Measurements from ENCODE around the gene LRG1. TPM values are rescaled to one million over a fixed set of nuclear protein-coding genes. Genes with fewer than 3 reads are reported as not detected.
"Not testable (repeated sequence)": the region's sequence is repeated elsewhere in the genome, so short reads cannot be mapped to it uniquely, and the experiment has no call there.

LRG1 gene
- total and polyA plus RNA-seq, 2 donors: 0.52 to 2.1 TPM

DNA sequence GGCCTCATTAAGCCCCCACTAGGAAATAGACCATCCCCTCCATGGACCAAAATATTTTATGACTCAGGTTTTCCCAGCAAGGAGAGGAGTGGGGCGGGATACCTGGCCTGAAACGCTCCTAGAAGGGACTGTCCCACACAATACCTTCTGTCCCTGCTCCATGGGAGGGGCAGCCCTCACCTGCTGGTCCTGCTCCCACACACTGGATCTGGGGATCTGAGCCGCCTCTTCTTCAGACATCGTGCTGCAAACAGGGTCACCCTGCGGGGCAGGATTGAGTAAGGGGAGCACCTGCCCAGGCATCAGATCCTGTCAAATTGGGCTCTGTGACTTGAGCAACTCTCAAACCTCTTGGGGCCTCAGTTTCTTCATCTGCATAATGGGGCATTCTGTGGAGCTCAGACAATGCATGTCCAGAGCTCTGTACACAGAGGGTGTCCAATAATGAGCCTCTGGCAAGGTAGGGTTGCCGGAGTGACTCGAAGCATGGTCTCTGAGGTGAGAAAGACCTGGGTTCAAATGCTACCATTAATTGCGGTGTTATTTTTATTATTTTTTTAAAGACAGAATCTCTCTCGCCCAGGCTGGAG lies 5.9 kb downstream of the LRG1 start:
- no peaks in the 10 kb centered on the region for H3K9me3 ChIP-seq (ENCODE audit: control insufficient read depth in 2 of 2, insufficient read depth in 1 of 2, low read length in 1 of 2)
- no peaks in the 10 kb centered on the region for H3K36me3 ChIP-seq (ENCODE audit: control insufficient read depth in 2 of 2, insufficient read depth in 2 of 2, low read length in 1 of 2)
- no peak for DNase-seq (ENCODE audit: low read depth in 6 of 9, low spot score in 9 of 9)
- H3K4me3 ChIP-seq (ENCODE audit: low read length in 2 of 2): no peak overlapping the region
- peaks cover 4 to 35% of the 10 kb centered on the region in 2 donors for H3K27me3 ChIP-seq (ENCODE audit: control insufficient read depth in 2 of 2, insufficient read depth in 1 of 2, low read length in 1 of 2)
- peaks cover 0 to 6% of the 10 kb centered on the region in 2 donors for H3K4me1 ChIP-seq (ENCODE audit: control insufficient read depth in 2 of 2, insufficient read depth in 2 of 2, low read length in 2 of 2)
- H3K27ac ChIP-seq (ENCODE audit: low read depth in 1 of 2, low read length in 1 of 2): no peak overlapping the region
- WGBS: 89% methylated on average over 9 of the region's 9 CpGs

- no peak for DNase-seq (ENCODE audit: low read depth in 6 of 9, low spot score in 9 of 9)
- H3K4me1 ChIP-seq (ENCODE audit: control insufficient read depth in 2 of 2, insufficient read depth in 2 of 2, low read length in 2 of 2): peaks cover 0 to 6% of the 10 kb centered on the region in 2 donors
- no peak overlapping the region for H3K4me3 ChIP-seq (ENCODE audit: low read length in 2 of 2)
- no peaks in the 10 kb centered on the region for H3K9me3 ChIP-seq (ENCODE audit: control insufficient read depth in 2 of 2, insufficient read depth in 1 of 2, low read length in 1 of 2)
- H3K36me3 ChIP-seq (ENCODE audit: control insufficient read depth in 2 of 2, insufficient read depth in 2 of 2, low read length in 1 of 2): no peaks in the 10 kb centered on the region
- 92% methylated on average over 9 of the region's 9 CpGs for WGBS
- H3K27me3 ChIP-seq (ENCODE audit: control insufficient read depth in 2 of 2, insufficient read depth in 1 of 2, low read length in 1 of 2): peaks cover 4 to 35% of the 10 kb centered on the region in 2 donors
- no peak overlapping the region for H3K27ac ChIP-seq (ENCODE audit: low read depth in 1 of 2, low read length in 1 of 2)
Observed at GRCh38 chr19:4533334-4533733, 6.5 kb downstream of the LRG1 start.

DNA sequence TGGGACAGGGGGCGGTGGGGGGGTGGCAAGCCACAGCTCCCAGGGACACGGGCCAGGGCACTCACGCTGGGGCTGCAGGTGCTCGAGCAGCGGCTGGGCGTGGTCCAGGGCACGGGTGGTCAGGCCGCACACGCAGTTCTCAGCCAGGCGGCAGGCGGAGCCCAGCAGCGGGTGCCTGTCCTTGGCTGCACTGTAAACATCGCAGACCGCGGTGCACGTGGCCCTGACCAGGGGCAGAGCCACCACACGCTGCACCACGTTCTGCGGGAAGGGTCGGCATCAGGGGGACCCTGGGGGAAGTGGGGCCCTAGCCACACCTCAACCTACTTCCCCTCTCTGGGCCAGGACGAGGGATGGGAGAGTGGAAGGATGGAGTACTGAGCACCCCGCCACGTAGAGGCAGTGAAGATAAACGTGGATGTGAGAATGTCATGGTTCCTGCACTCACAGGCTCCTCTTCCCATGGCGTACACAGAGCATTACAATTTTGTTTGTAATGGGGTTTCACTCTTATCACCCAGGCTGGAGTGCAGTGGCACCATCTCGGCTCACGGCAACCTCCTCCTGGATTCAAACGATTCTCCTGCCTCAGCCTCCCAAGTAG lies 8.2 kb downstream of the LRG1 start:
- no peak overlapping the region for H3K27ac ChIP-seq (ENCODE audit: low read depth in 1 of 2, low read length in 1 of 2)
- 49% methylated on average over 28 of the region's 28 CpGs for WGBS
- peaks cover 0 to 6% of the 10 kb centered on the region in 2 donors for H3K4me1 ChIP-seq (ENCODE audit: control insufficient read depth in 2 of 2, insufficient read depth in 2 of 2, low read length in 2 of 2)
- H3K4me3 ChIP-seq (ENCODE audit: low read length in 2 of 2): no peak overlapping the region
- no peaks in the 10 kb centered on the region for H3K36me3 ChIP-seq (ENCODE audit: control insufficient read depth in 2 of 2, insufficient read depth in 2 of 2, low read length in 1 of 2)
- no peak for DNase-seq (ENCODE audit: low read depth in 6 of 9, low spot score in 9 of 9)
- H3K9me3 ChIP-seq (ENCODE audit: control insufficient read depth in 2 of 2, insufficient read depth in 1 of 2, low read length in 1 of 2): no peaks in the 10 kb centered on the region
- peaks cover 4 to 35% of the 10 kb centered on the region in 2 donors for H3K27me3 ChIP-seq (ENCODE audit: control insufficient read depth in 2 of 2, insufficient read depth in 1 of 2, low read length in 1 of 2)

GRCh38 chr19:4529924-4530522 lies 9.8 kb downstream of the LRG1 start:
- H3K4me3 ChIP-seq (ENCODE audit: low read length in 2 of 2): no peak overlapping the region
- H3K27me3 ChIP-seq (ENCODE audit: control insufficient read depth in 2 of 2, insufficient read depth in 1 of 2, low read length in 1 of 2): peaks cover under 1 to 22% of the 10 kb centered on the region in 2 donors
- no peaks in the 10 kb centered on the region for H3K9me3 ChIP-seq (ENCODE audit: control insufficient read depth in 2 of 2, insufficient read depth in 1 of 2, low read length in 1 of 2)
- WGBS: 90% methylated on average over 14 of the region's 14 CpGs
- H3K4me1 ChIP-seq (ENCODE audit: control insufficient read depth in 2 of 2, insufficient read depth in 2 of 2, low read length in 2 of 2): peaks cover 0 to under 1% of the 10 kb centered on the region in 2 donors
- no peak for DNase-seq (ENCODE audit: low read depth in 6 of 9, low spot score in 9 of 9)
- no peak overlapping the region for H3K27ac ChIP-seq (ENCODE audit: low read depth in 1 of 2, low read length in 1 of 2)
- no peaks in the 10 kb centered on the region for H3K36me3 ChIP-seq (ENCODE audit: control insufficient read depth in 2 of 2, insufficient read depth in 2 of 2, low read length in 1 of 2)

GRCh38 chr19:4528843-4529242 lies 11.0 kb downstream of the LRG1 start:
- Histone ChIP-seq H3K9me3 (ENCODE audit: control insufficient read depth in 2 of 2, insufficient read depth in 1 of 2, low read length in 1 of 2) (no peaks in the 10 kb centered on the region), H3K27ac (ENCODE audit: low read depth in 1 of 2, low read length in 1 of 2) (no peak overlapping the region), H3K4me3 (ENCODE audit: low read length in 2 of 2) (no peak overlapping the region), H3K4me1 (ENCODE audit: control insufficient read depth in 2 of 2, insufficient read depth in 2 of 2, low read length in 2 of 2) (no peaks in the 10 kb centered on the region), H3K36me3 (ENCODE audit: control insufficient read depth in 2 of 2, insufficient read depth in 2 of 2, low read length in 1 of 2) (no peaks in the 10 kb centered on the region), H3K27me3 (ENCODE audit: control insufficient read depth in 2 of 2, insufficient read depth in 1 of 2, low read length in 1 of 2) (peaks cover 0 to 10% of the 10 kb centered on the region in 2 donors)
- 93% methylated on average over 15 of the region's 15 CpGs for WGBS
- DNase-seq (ENCODE audit: low read depth in 6 of 9, low spot score in 9 of 9): no peak

GRCh38 chr19:4527377-4527776 lies 12.5 kb downstream of the LRG1 start:
- H3K4me3 ChIP-seq (ENCODE audit: low read length in 2 of 2); H3K27me3 ChIP-seq (ENCODE audit: control insufficient read depth in 2 of 2, insufficient read depth in 1 of 2, low read length in 1 of 2); DNase-seq (ENCODE audit: low read depth in 6 of 9, low spot score in 9 of 9); H3K4me1 ChIP-seq (ENCODE audit: control insufficient read depth in 2 of 2, insufficient read depth in 2 of 2, low read length in 2 of 2); H3K9me3 ChIP-seq (ENCODE audit: control insufficient read depth in 2 of 2, insufficient read depth in 1 of 2, low read length in 1 of 2); H3K27ac ChIP-seq (ENCODE audit: low read depth in 1 of 2, low read length in 1 of 2); H3K36me3 ChIP-seq (ENCODE audit: control insufficient read depth in 2 of 2, insufficient read depth in 2 of 2, low read length in 1 of 2): not testable (repeated sequence)
- WGBS: 96% methylated on average over 8 of the region's 8 CpGs

GRCh38 chr19:4525563-4526002 lies 14.3 kb downstream of the LRG1 start:
- Histone ChIP-seq H3K4me3 (ENCODE audit: low read length in 2 of 2) (no peak overlapping the region), H3K36me3 (ENCODE audit: control insufficient read depth in 2 of 2, insufficient read depth in 2 of 2, low read length in 1 of 2) (no peaks in the 10 kb centered on the region), H3K27ac (ENCODE audit: low read depth in 1 of 2, low read length in 1 of 2) (no peak overlapping the region), H3K9me3 (ENCODE audit: control insufficient read depth in 2 of 2, insufficient read depth in 1 of 2, low read length in 1 of 2) (no peaks in the 10 kb centered on the region), H3K4me1 (ENCODE audit: control insufficient read depth in 2 of 2, insufficient read depth in 2 of 2, low read length in 2 of 2) (no peaks in the 10 kb centered on the region), H3K27me3 (ENCODE audit: control insufficient read depth in 2 of 2, insufficient read depth in 1 of 2, low read length in 1 of 2) (no peaks in the 10 kb centered on the region)
- WGBS: 78% methylated on average over 23 of the region's 23 CpGs
- no peak for DNase-seq (ENCODE audit: low read depth in 6 of 9, low spot score in 9 of 9)

- no peaks in the 10 kb centered on the region for H3K36me3 ChIP-seq (ENCODE audit: control insufficient read depth in 2 of 2, insufficient read depth in 2 of 2, low read length in 1 of 2)
- H3K9me3 ChIP-seq (ENCODE audit: control insufficient read depth in 2 of 2, insufficient read depth in 1 of 2, low read length in 1 of 2): peaks cover 0 to 2% of the 10 kb centered on the region in 2 donors
- no peak overlapping the region for H3K4me3 ChIP-seq (ENCODE audit: low read length in 2 of 2)
- WGBS: 76% methylated on average over 23 of the region's 23 CpGs
- no peaks in the 10 kb centered on the region for H3K27me3 ChIP-seq (ENCODE audit: control insufficient read depth in 2 of 2, insufficient read depth in 1 of 2, low read length in 1 of 2)
- peak in 6 of 9 donors; percentile 10 to 55 (median 24) for DNase-seq (ENCODE audit: low read depth in 6 of 9, low spot score in 9 of 9)
- no peaks in the 10 kb centered on the region for H3K4me1 ChIP-seq (ENCODE audit: control insufficient read depth in 2 of 2, insufficient read depth in 2 of 2, low read length in 2 of 2)
- no peak overlapping the region for H3K27ac ChIP-seq (ENCODE audit: low read depth in 1 of 2, low read length in 1 of 2)
Observed at GRCh38 chr19:4524808-4525562, 14.9 kb downstream of the LRG1 start.
